Smooth muscle cell (in vitro differentiated cells): ENCODE measurements around the gene C19orf44. TPM values are rescaled to one million over a fixed set of nuclear protein-coding genes. Genes with fewer than 3 reads are reported as not detected.

Experiments used
- DNase-seq: peaks from one replicate; lab custom pipeline; 2025; ENCODE audit not compliant: unreplicated experiment; lab: John Stamatoyannopoulos, UW
- H2AFZ ChIP-seq: fragments of 200-600 bp; sonication (generic); 2 replicates; pipeline ENCODE4 v1.6.0; 2016; ENCODE audit warnings: antibody characterized with exemption, low read depth, mild to moderate bottlenecking
- H3F3A ChIP-seq: fragments of 200-600 bp; sonication (generic); 2 replicates; pipeline ENCODE4 v1.6.0; 2017; ENCODE audit warnings: antibody characterized with exemption, low read depth
- H3K27ac ChIP-seq: fragments of 200-600 bp; sonication (generic); 2 replicates; pipeline ENCODE4 v1.5.1; 2016; ENCODE audit warnings: low read depth, mild to moderate bottlenecking
- H3K27me3 ChIP-seq: fragments of 200-600 bp; sonication (generic); 2 replicates; pipeline ENCODE4 v1.6.1; 2016; ENCODE audit warnings: low read depth, mild to moderate bottlenecking
- H3K36me3 ChIP-seq: fragments of 200-600 bp; sonication (generic); 2 replicates; pipeline ENCODE4 v1.5.1; 2016; ENCODE audit warnings: low read depth
- H3K4me1 ChIP-seq: fragments of 200-600 bp; sonication (generic); 2 replicates; pipeline ENCODE4 v1.5.1; 2016; ENCODE audit warnings: low read depth
- H3K4me2 ChIP-seq: fragments of 200-600 bp; sonication (generic); 2 replicates; pipeline ENCODE4 v1.6.0; 2016; ENCODE audit warnings: mild to moderate bottlenecking
- H3K4me3 ChIP-seq: fragments of 200-600 bp; sonication (generic); 2 replicates; pipeline ENCODE4 v1.5.1; 2016; ENCODE audit warnings: mild to moderate bottlenecking
- H3K79me2 ChIP-seq: fragments of 200-600 bp; sonication (generic); 2 replicates; pipeline ENCODE4 v1.6.0; 2016; ENCODE audit warnings: low read depth, mild to moderate bottlenecking
- H3K9ac ChIP-seq: fragments of 200-600 bp; sonication (generic); 2 replicates; pipeline ENCODE4 v1.6.0; 2016; ENCODE audit warnings: low read depth
- H3K9me3 ChIP-seq: fragments of 200-600 bp; sonication (generic); replicated peaks from 2 replicates; pipeline ENCODE4 v1.5.1; 2016; ENCODE audit warnings: low read depth
- H4K20me1 ChIP-seq: fragments of 200-600 bp; sonication (generic); 2 replicates; pipeline ENCODE4 v1.6.0; 2016; ENCODE audit warnings: low read depth
- WGBS: methylation state at CpG from one replicate; pipeline ENCODE4 v1.1.7; 2016; ENCODE audit warnings: low lambda C conversion rate; 5-methylcytosine and 5-hydroxymethylcytosine counted together
- polyA plus RNA-seq: library from polyadenylated mRNA; unstranded; fragments of >200 nt; fragmentation: Nextera tagmentation; extraction: Ambion mirVana; gene quantifications from 2 replicates; pipeline ENCODE4 v1.2.1, GENCODE V29; 2016
- total RNA-seq: library from RNA; depleted of rRNA; stranded (reverse); fragments of >200 nt; gene quantifications from 2 replicates; pipeline ENCODE4 v1.2.3, GENCODE V29; 2014
- TF ChIP-seq, protein P1 (sequence below): fragments of 200-600 bp; sonication (generic); IDR thresholded peaks from 2 replicates; pipeline ENCODE4 v1.5.1; 2017; ENCODE audit warnings: borderline replicate concordance, mild to moderate bottlenecking, antibody characterized with exemption; ENCODE audit not compliant: insufficient read depth, poor library complexity, severe bottlenecking

The C19orf44 gene
- total and polyA plus RNA-seq, 2 experiments from 2014 or later: 3.3 to 3.4 TPM

DNA sequence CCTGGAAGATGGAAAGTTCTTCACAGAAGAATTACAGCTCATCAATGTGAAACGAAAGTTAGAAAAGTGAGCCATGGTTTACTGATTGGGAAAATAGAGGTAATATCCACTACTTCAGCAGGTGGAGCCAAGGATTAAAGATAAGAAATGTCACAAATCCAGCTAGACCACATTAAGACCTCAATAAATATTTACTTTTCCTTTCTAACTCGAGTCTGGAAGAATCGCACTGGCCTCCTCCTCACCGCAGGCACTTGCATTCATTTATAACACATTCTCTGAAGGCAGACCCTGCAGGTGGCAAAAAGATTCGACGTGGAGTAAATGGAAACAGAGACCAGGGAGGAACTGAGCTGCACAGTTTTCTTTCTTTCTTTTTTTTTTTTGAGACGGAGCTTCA lies 68.6 kb downstream of the C19orf44 start:
- H3K36me3 ChIP-seq: peaks cover 13% of the 10 kb centered on the region
- WGBS: 93% methylated on average over 7 of the region's 7 CpGs

DNA sequence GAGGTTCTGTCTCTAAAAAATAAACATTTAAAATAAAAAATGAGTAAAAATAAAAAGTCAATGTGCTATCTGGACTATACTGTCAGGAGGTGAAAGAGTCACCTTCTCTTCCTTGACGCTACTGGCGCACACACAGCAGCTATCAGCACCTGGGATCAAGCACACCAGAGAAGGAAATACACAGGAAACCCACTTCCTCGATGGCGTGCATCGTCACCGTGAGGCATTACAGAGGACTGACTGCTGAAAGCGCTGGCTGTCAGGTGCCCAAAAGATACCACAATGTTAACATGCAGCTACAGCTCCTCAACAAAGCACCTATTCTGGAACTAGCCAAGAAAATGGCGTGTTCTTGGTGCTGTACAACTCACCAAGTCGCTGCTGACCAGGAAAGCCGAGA lies 70.0 kb downstream of the C19orf44 start:
- peaks cover 3% of the 10 kb centered on the region for H3K4me1 ChIP-seq
- peaks cover 13% of the 10 kb centered on the region for H3K36me3 ChIP-seq
- H3K4me3 ChIP-seq: no peak overlapping the region
- H3K9me3 ChIP-seq: no peaks in the 10 kb centered on the region
- H3K27me3 ChIP-seq: no peaks in the 10 kb centered on the region
- DNase-seq: no peak
- no peaks in the 10 kb centered on the region for H3F3A ChIP-seq
- TF ChIP-seq, protein P1, sequence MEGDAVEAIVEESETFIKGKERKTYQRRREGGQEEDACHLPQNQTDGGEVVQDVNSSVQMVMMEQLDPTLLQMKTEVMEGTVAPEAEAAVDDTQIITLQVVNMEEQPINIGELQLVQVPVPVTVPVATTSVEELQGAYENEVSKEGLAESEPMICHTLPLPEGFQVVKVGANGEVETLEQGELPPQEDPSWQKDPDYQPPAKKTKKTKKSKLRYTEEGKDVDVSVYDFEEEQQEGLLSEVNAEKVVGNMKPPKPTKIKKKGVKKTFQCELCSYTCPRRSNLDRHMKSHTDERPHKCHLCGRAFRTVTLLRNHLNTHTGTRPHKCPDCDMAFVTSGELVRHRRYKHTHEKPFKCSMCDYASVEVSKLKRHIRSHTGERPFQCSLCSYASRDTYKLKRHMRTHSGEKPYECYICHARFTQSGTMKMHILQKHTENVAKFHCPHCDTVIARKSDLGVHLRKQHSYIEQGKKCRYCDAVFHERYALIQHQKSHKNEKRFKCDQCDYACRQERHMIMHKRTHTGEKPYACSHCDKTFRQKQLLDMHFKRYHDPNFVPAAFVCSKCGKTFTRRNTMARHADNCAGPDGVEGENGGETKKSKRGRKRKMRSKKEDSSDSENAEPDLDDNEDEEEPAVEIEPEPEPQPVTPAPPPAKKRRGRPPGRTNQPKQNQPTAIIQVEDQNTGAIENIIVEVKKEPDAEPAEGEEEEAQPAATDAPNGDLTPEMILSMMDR: no peak
- no peak overlapping the region for H3K4me2 ChIP-seq
- H3K79me2 ChIP-seq: peaks cover 24% of the 10 kb centered on the region
- H2AFZ ChIP-seq: no peak overlapping the region
- peaks cover 7% of the 10 kb centered on the region for H4K20me1 ChIP-seq
- no peak overlapping the region for H3K27ac ChIP-seq
- H3K9ac ChIP-seq: no peak overlapping the region
- WGBS: 98% methylated on average over 10 of the region's 10 CpGs

More for the DNA sequence above, 68.6 kb downstream of the C19orf44 start:
- TF ChIP-seq, protein P1: no peak
- H3F3A ChIP-seq: no peaks in the 10 kb centered on the region
- H3K27ac ChIP-seq: no peak overlapping the region
- no peaks in the 10 kb centered on the region for H3K9me3 ChIP-seq
- DNase-seq: no peak
- peaks cover 10% of the 10 kb centered on the region for H4K20me1 ChIP-seq
- H3K27me3 ChIP-seq: no peaks in the 10 kb centered on the region
- H3K9ac ChIP-seq: no peak overlapping the region
- H3K79me2 ChIP-seq: peaks cover 11% of the 10 kb centered on the region
- H3K4me1 ChIP-seq: no peaks in the 10 kb centered on the region
- H3K4me3 ChIP-seq: no peak overlapping the region
- no peak overlapping the region for H3K4me2 ChIP-seq
- H2AFZ ChIP-seq: no peak overlapping the region

DNA sequence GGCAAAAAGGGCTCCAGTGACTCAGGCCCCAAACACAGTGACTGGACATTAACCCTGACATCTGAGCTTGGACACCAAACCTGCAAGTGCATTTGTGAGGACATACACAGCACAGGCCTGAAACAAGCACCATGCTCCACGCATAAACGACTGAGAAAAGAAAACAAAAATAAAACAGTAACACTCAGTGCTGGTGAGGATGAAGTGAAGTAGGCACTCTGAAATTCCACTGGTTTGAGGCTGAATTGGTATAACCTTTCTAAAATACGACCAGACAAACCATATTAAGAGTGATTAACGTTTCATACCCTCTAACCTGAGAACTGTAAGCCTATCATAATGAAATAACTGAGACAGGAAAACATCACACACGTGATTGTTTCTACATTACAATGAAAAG lies 70.5 kb downstream of the C19orf44 start:
- H3K27me3 ChIP-seq: no peaks in the 10 kb centered on the region
- no peaks in the 10 kb centered on the region for H3K9me3 ChIP-seq
- TF ChIP-seq, protein P1: no peak
- no peak overlapping the region for H2AFZ ChIP-seq
- H3K79me2 ChIP-seq: peaks cover 30% of the 10 kb centered on the region
- H3K4me1 ChIP-seq: peaks cover 5% of the 10 kb centered on the region
- H3K27ac ChIP-seq: no peak overlapping the region
- DNase-seq: no peak
- H3K36me3 ChIP-seq: peaks cover 13% of the 10 kb centered on the region
- H3F3A ChIP-seq: no peaks in the 10 kb centered on the region
- no peak overlapping the region for H3K9ac ChIP-seq
- WGBS: 97% methylated on average over 5 of the region's 5 CpGs
- H3K4me2 ChIP-seq: no peak overlapping the region
- H3K4me3 ChIP-seq: no peak overlapping the region
- H4K20me1 ChIP-seq: peaks cover 7% of the 10 kb centered on the region

DNA sequence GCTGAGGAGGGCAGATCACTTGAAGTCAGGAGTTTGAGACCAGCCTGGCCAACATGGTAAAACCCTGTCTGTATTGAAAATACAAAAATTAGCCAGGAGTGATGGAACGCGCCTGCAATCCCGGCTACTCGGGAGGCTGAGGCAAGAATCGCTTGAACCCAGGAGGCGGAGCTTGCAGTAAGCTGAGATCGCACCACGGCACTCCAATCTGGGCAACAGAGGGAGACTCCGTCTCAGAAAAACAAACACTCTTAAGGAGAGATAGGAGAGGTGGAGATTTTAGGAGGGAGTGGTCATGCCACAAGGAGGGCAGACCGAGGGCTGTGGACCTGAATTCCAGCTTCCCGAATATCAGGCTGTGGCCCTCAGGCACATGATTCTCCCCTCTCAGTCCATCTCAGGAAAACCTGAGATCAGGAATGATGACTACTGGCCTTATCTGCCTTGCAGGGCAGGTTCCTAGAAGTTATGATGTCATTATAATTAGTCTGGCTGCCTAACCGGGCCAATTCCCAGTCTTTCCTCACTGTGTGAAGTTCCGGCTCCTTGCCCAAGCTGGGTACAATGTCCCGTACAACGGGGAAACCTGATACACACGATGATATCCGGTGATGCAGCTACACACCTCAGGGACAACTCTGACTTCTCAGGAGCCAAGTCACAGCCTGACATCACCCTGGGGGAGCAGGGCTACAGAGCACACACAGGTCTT lies 73.6 kb downstream of the C19orf44 start:
- Histone ChIP-seq H3K9ac (peak overlapping the region; percentile 33), H3K4me3 (no peak overlapping the region), H2AFZ (no peak overlapping the region), H3K36me3 (peaks cover 11% of the 10 kb centered on the region), H3K9me3 (no peaks in the 10 kb centered on the region), H3K79me2 (peaks cover 56% of the 10 kb centered on the region), H3K27ac (peak overlapping the region; percentile 79), H3K4me1 (peaks cover 13% of the 10 kb centered on the region), H4K20me1 (peaks cover 20% of the 10 kb centered on the region), H3K27me3 (no peaks in the 10 kb centered on the region), H3K4me2 (no peak overlapping the region), H3F3A (peaks cover 3% of the 10 kb centered on the region)
- WGBS: 85% methylated on average over 17 of the region's 17 CpGs
- TF ChIP-seq, protein P1: no peak
- DNase-seq: no peak
